HFF-Myc (cell line): ENCODE measurements around the gene RCL1.
"Not testable (repeated sequence)": the region's sequence is repeated elsewhere in the genome, so short reads cannot be mapped to it uniquely, and the experiment has no call there.

Source experiments
- DNase-seq: peaks from one replicate; pipeline ENCODE4 v3.0.0-alpha.2; 2011; ENCODE audit warnings: low read depth; ENCODE audit errors: extremely low read depth
- H3K4me3 ChIP-seq: replicated peaks from 2 replicates; pipeline ENCODE4 v1.5.1; 2011; ENCODE audit warnings: low read depth, mild to moderate bottlenecking, control low read depth, low read length
- TF ChIP-seq, protein P1 (sequence below): IDR thresholded peaks from 2 replicates; pipeline ENCODE4 v1.5.1; 2012; ENCODE audit warnings: mild to moderate bottlenecking, low read depth, low read length, control low read depth; ENCODE audit errors: missing control alignments

Gene RCL1

DNA sequence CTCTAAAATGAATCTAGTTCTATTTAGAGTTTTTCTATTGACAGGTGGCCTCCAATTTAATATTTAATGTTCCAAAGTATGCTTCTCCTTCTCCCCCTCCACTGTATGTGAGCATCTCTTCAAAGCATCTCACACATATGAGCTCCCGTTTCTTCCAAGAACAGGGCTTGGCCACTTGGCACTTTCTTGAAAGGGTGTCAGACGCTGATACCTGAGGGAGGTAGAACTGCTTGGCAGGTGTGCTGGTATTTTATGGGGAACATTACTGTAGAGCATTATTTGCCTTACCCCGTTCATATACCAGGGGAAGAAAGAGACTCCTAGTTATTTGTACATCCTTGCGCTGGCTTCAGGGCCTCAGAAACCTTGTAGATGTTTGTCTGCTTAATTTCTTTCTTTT, 1.9 kb downstream of the RCL1 start:
- DNase-seq = no peak
- H3K4me3 ChIP-seq = peak overlapping the region; percentile 94
- TF ChIP-seq, protein P1, sequence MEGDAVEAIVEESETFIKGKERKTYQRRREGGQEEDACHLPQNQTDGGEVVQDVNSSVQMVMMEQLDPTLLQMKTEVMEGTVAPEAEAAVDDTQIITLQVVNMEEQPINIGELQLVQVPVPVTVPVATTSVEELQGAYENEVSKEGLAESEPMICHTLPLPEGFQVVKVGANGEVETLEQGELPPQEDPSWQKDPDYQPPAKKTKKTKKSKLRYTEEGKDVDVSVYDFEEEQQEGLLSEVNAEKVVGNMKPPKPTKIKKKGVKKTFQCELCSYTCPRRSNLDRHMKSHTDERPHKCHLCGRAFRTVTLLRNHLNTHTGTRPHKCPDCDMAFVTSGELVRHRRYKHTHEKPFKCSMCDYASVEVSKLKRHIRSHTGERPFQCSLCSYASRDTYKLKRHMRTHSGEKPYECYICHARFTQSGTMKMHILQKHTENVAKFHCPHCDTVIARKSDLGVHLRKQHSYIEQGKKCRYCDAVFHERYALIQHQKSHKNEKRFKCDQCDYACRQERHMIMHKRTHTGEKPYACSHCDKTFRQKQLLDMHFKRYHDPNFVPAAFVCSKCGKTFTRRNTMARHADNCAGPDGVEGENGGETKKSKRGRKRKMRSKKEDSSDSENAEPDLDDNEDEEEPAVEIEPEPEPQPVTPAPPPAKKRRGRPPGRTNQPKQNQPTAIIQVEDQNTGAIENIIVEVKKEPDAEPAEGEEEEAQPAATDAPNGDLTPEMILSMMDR = no peak

DNA sequence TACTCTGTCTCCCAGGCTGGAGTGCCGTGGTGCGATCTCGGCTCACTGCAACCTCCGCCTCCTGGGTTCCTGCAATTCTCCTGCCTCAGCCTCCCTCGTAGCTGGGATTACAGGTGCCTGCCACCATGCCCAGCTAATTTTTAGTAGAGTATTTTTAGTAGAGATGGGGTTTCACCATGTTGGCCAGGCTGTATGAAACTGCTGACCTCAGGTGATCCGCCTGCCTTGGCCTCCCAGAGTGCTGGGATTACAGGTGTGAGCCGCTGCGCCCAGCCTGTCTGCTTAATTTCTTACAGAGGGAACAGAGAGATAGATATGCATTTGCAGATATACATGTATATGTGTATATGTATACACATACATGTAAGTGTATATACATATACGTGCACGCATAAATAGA, 2.4 kb downstream of the RCL1 start:
- not testable (repeated sequence) for DNase-seq
- peak overlapping the region; percentile 94; the same call in 1 of the 2 replicates for H3K4me3 ChIP-seq

DNA sequence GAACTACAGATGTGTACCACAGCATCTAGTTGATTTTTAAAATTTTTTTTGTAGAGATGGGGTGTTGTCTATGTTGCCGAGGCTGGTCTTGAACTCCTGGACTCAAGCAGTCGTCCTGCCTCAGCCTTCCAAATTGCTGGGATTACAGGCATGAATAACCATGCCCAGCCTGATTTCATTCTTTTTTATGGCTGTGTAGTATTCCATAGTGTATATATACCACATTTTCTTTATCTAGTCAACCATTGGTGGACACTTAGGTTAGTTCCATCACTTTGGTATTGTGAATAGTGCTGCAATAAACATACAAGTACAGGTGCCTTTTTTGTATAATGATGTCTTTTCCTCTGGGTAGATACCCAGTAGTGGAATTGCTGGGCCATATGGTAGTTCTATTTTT, 3.8 kb downstream of the RCL1 start:
- DNase-seq = no peak
- no peak overlapping the region for H3K4me3 ChIP-seq
- TF ChIP-seq, protein P1 = no peak

DNA sequence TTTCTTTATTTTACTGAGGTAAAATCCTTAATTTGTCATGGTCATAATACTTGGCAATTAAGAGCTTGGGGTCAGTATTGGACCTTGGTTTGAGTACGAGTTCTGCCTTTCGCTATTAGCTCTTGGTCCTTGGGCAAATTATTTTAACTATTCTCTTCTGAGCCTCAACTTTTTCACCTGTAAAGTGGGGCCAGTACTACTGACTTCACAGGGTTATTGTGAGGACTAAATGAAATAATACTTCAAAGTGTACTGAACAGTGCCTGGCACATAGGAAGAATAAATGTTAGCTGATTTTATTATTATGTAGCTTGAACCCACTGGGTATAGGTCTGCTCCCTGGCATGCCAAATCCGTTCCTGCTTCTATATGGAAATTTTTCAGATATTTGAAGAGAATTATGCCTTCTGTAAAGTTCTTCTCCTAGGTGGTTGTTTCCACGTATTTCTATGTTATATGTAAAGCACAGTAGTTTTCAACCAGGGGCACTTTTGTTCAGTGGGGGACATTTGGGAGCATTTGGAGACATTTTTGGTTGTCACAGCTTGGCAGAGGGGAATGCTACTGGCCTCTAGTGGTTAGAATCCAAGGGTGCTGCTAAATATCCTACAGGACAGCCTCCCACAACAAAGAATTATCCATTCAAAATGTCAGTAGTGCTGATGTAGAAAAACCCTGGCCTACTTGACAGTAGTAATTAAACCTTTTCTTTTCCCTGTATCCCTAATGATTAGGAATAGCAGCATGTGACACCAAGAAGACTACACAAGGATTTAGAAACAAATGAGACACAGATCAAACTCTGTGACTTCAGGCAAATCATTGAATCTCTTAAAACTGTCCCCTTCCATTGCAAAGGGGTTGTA, 4.5 kb downstream of the RCL1 start:
- no peak for DNase-seq
- no peak overlapping the region for H3K4me3 ChIP-seq
- TF ChIP-seq, protein P1 = peak; percentile 69

DNA sequence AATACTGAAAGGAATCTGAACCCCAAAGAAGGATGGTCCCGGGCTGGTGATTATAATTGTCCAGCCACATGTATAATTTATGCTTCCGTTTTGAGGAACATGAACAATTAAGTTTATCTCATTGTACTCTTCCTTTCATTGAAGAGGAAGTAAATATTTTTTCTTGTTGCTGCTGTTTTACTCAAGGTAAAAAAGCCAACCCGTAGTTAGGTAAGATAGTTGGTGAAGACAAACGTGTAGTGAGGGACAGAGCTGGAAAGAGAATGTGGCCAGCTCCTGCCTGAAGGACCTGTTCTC, 5.1 kb downstream of the RCL1 start:
- no peak overlapping the region for H3K4me3 ChIP-seq
- TF ChIP-seq, protein P1 = no peak
- DNase-seq = no peak

DNA sequence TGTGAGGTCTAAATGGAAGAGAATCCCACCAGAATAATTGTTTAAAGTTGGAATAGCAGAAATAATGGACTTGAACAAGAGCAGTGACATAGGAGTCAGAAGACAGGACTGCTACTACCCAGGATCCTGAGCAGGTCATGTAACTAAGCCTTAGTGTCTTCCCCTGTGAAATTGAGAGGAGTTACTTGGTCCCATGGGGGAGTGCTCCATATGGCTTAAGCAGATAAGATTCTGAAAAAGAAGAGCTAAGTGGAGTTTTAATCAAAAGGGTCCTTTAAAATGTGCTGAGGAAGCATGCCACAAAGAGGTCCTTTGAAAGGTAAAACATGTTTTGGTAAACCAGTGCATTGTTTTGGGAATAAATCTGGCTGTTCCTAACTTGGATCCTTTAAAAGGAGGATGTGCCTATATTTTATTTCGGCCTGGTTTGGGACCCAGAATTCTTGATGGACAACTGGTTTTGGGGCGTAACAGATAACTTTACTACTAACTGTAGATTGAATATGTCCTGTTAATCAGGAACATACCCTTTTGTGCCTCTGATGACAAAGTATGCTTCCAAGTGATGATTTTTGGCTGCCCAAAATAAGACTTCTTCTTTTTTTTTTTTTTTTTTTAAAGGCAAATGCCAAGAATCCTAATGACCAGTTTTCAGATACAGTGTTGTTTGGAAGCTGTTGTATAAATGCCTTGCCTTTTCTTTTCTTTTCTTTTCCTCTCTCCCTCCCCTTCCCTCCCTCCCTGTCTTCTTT, 5.7 kb downstream of the RCL1 start:
- no peak for DNase-seq
- TF ChIP-seq, protein P1 = no peak
- no peak overlapping the region for H3K4me3 ChIP-seq

DNA sequence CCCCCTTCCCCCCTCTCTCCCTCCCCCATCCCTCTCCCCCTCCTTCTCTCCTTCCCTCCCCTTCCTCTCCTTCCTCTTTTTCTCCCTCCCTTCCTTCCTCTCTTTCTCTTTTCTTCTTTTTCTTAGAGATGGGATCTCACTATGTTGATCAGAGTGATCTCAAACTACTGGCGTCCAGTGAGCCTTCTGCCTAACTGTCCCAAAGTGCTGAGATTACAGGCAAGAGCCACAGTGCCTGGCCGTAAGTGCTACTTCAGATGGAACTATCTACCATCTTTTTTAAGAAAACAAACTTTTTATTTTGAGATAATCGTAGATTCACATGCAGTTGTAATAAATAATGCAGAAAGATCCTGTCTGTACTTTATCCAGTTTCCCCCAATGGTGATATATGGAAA, 6.3 kb downstream of the RCL1 start:
- DNase-seq = no peak
- TF ChIP-seq, protein P1 = no peak
- no peak overlapping the region for H3K4me3 ChIP-seq
